ENCODE measurements around the gene HPS5. TPM values are rescaled to one million over a fixed set of nuclear protein-coding genes. Genes with fewer than 3 reads are reported as not detected.
A peak's percentile ranks its signal among the peaks of the same experiment; 100 is the strongest.

HPS5 gene
- total and polyA plus RNA-seq, 2 of the 13 experiments (the other 11 are each of a cell fraction or from before 2014, with no cell fraction given): 6.6 to 25.5 TPM

- no peak for TF ChIP-seq MLXIP (CRISPR knock-in tag; IDR thresholded peaks at IDR 0.05; ENCODE audit: borderline replicate concordance)
- TF ChIP-seq SKI (IDR thresholded peaks at IDR 0.05; ENCODE audit: partially characterized antibody): peak; percentile 23
- no peak for TF ChIP-seq ZNF639 (CRISPR knock-in tag; conservative IDR thresholded peaks at IDR 0.05)
- TF ChIP-seq PAF1 (CRISPR knock-in tag; IDR thresholded peaks at IDR 0.05): no peak
- peak; percentile 82; the same call in 1 of the 2 replicates for TF ChIP-seq ZNF780A (CRISPR knock-in tag; IDR thresholded peaks at IDR 0.05)
- TF ChIP-seq, protein P1, sequence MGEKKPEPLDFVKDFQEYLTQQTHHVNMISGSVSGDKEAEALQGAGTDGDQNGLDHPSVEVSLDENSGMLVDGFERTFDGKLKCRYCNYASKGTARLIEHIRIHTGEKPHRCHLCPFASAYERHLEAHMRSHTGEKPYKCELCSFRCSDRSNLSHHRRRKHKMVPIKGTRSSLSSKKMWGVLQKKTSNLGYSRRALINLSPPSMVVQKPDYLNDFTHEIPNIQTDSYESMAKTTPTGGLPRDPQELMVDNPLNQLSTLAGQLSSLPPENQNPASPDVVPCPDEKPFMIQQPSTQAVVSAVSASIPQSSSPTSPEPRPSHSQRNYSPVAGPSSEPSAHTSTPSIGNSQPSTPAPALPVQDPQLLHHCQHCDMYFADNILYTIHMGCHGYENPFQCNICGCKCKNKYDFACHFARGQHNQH (CRISPR knock-in tag; IDR thresholded peaks at IDR 0.05): peak; percentile 75; the same call in 1 of the 2 replicates
- TF ChIP-seq ZNF460 (CRISPR knock-in tag; IDR thresholded peaks at IDR 0.05; ENCODE audit: borderline replicate concordance): no peak; the same call in 1 of the 2 replicates
- TF ChIP-seq ZNF224 (CRISPR knock-in tag; IDR thresholded peaks at IDR 0.05): peak; percentile 98
- peak; percentile 88 for TF ChIP-seq TBX3 (IDR thresholded peaks at IDR 0.05; ENCODE audit: borderline replicate concordance)
- peak; percentile 93; the same call in 1 of the 2 replicates for TF ChIP-seq ZNF709 (CRISPR knock-in tag; IDR thresholded peaks at IDR 0.05)
- TF ChIP-seq GPBP1L1 (CRISPR knock-in tag; IDR thresholded peaks at IDR 0.05): no peak
- TF ChIP-seq ZNF33B (CRISPR knock-in tag; IDR thresholded peaks at IDR 0.05): 0 out of 2 replicates have a peak, but pooled peaks have one; percentile 44
- no peak for TF ChIP-seq MBD4 (IDR thresholded peaks at IDR 0.05; ENCODE audit: borderline replicate concordance, low read length)
- TF ChIP-seq HBP1 (CRISPR knock-in tag; IDR thresholded peaks at IDR 0.05; ENCODE audit: low read depth): peak; percentile 86; the same call in 1 of the 2 replicates
- TF ChIP-seq BCLAF1 (IDR thresholded peaks at IDR 0.05): no peak
- peak; percentile 48; the same call in 1 of the 2 replicates for TF ChIP-seq ZNF772 (CRISPR knock-in tag; IDR thresholded peaks at IDR 0.05)
- TF ChIP-seq JUN (CRISPR knock-in tag; IDR thresholded peaks at IDR 0.05): peak; percentile 88
Observed at GRCh38 chr11:18321969-18322711, at the start of gene HPS5, which contains the start of gene GTF2H1 (continued).
